GM18907 (cell line): ENCODE data around the gene LRRFIP1.
"Not testable (repeated sequence)": the region's sequence is repeated elsewhere in the genome, so short reads cannot be mapped to it uniquely, and the experiment has no call there.

Experiments used
- ATAC-seq: cut with Tn5 transposase; IDR thresholded peaks from one replicate; pipeline ENCODE4 v1.9.1; 2021; ENCODE audit warnings: mild to moderate bottlenecking, moderate library complexity; ENCODE audit not compliant: unreplicated experiment

Gene LRRFIP1

DNA sequence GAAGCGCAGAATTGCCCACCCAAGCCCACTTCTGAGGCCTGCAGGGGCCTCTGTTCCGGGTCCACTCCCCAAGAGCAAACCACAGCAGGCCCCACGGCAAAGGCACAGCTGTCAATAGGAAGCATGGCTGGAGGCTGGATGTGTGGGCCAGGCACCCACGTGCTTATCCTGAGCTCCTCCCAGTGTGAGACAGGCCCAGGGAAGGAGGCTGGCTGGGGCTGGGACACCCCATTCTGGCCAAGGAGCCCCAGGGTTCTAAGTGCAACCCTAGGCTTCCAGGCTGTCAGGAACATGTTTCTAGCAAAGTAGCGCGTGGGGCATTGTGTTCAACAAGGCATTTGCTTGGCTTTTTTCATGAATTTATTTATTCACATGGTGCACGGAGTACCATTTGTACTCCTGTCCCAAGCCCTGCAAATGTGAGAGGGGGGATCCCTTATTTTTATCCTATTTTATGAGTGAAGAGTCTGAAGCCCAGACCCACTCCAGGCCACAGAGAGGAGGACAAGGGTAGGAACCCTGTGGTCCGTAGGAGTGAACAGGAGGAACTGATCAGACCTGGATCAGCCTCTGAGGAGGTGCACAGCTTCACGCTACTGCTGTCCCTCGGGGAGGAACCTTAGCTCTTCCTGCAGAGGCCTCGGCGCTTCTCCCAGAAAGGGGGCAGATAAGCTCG is 30.7 kb upstream of the LRRFIP1 start:
- ATAC-seq: no peak

DNA sequence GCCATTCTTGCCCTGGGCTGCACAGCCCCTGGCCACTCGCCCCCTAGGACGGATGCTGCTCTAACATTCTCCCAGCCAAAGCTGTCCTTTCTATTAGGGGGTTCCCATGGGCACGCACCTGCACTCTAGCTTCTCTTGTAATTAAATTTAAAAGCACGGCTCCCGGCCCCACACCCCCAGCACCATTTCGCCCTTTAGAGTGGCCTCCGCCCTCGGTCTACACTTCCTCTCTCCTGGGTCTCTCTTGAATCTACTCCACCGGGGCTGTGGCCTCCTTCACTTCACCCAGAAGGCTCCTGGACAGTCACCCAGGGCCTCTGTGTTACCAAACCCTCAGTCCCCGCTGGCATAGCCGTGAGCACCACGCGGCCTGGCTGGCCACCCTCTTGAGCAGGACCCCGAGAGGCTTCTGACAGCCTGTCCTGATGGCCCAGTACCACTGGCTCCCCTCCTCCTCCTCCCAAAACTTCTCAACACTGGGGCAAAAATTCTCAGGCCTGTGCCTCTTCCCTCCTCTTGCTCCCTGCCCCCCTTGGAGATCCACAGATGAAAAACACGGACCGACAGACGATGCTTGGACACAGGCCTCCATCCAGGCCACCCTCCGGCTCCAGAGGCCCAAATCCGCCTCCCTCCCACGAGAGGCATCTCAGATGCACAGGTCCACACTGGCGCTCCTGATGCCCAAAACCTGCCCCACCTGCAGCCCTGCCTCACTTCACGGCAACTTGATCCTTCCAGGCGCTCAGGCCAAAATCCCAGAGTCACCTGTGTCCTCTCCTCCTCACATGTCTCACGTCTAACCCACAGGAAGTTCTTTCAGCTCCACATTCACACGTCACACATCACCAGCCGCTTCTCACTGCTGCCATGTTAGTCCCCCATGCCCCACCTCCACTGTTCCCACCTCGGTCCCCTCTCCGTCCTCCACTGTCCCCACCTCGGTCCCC is 29.9 kb upstream of the LRRFIP1 start:
- ATAC-seq: no peak

DNA sequence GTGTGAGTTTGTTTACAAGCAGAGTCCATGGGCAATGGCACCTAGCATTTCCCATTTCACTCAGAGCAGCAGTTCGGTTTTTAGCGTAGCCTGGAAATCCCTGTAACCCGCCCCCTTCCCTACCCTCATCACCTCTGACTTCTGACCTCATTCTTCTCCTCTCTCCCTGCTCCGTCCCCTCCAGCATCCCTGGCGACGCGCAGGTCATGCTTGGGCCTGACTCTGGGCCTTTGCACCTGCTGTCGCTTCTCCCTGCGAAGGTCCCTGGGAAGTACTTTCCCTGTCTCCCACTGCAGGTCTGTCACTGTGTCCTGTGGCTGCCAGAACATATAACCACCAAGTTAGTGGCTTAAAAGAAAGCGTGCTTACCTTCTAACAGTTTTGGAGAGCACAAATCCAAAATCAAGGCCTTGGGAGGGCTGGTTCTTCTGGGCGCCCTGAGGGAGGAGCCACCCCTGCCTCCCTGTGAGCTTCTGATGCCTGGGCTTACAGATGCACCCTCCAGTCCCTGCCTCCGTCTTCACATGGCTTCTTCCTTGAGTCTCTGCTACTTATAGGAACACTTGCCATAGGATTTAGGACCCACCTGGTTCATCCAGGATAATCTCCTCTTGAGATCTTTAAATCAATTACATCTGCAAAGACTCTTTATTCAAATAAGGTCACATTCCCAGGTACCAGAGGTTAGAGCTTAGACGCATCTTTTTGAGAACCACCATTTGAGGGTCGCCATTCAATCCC is 28.7 kb upstream of the LRRFIP1 start:
- ATAC-seq: no peak

DNA sequence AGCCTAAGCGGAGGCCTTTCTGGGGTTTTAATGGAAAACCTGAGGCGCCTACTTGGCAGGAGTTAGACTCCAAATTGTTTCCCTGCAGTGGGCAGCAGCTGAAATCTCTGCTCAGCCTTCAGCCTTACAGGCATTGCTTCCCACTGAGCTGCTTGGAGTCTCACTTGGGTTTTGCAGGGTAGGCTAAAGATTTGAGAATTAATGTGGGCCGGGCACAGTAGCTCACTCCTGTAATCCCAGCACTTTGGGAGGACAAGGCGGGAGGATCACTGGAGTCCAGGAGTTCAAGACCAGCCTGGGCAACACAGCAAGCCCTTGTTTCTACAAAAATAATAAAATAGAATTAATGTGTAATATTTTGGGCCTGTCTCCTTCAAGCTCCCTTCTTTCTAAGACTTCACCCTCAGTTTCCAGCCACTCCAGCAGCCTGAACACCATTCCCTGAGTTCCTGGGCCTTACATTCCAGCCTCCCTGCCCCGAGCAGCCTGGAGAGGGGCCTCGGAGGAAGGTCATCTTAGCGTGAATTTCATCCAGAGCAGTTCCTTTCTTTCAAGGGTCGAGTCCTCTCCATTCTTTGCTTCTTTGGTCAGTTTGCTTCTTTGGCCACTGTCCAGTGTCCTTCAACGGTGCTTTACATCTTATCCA is 27.8 kb upstream of the LRRFIP1 start:
- ATAC-seq: no peak

DNA sequence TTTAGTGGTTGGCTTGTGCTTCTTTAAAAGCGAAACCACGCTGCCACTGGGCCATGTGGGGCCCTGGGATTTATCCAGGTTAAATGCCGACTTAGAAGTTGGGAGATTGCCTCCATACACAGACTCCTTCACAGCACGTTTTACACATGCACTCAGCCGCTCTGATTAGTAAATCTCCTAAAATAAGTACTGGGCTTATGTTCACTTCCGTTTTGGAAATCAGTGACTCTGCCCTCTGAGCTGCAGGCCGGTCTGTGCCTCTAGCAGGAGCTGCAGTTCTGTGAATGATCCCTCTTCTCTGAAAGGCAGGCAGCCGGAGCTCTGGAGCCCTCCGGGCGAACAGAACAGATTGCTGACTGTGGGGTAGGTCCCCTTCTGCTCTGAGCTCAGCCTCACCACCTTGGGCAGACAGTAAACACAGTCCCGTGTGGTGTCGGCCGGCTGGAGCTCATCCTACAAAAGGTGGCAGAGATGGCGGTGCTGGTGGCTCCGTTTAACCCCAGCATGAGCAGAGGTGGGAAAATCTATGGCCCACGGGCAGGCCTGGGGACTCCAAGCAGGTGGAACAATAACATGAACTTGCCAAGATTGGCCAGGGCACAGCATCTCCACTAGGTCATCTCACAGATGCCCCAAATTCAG is 27.1 kb upstream of the LRRFIP1 start:
- ATAC-seq: no peak

DNA sequence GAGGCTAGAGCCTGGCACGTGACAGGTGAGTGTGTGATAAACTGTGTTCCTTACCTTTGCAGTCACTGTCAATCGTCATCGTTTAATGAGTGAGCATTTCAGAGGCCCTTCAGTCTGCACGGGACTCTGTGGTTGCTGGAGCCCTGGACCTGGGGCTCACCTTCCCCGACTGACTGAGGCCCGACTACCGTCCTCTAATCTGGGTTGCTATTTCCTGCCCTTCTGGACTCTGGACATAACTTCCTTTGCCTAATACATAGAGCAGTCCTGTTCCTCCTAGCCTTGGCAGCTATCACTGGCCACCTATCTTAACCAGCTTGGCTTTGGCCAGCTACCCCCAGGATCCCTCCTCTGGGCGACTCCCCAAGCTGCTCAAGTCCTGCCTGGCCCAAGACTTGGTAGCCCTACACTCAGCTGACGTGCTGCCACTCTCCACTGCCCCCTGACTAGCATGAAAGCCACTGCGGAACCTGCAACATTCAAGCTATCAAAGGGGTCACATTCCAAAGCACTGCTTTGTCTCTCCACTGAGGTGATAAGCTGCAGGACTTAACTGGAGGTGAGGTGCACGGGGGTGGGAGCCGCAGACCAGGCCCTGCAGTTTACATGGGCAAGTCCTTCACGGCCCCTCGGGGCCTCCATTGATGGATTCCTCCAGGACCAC is 25.8 kb upstream of the LRRFIP1 start:
- ATAC-seq: no peak

DNA sequence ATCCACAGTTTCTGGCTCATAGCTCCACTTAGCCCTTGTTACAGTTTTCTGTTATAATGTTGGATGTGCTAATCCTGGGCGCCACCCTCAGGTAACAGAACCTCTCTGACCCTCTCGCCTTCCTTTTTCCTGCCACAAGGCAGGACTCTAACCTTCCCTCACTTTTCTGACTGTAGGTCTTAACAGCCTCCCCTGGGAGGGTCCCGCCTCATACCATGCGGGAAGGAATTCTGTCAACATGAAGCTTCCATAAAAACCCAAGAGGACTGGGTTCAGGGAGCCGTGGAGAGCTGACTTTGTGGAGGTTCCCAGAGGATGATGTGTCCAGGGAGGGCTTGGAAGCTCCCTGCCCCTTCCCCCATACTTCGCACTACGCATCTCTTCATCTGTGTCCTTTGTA is 25.0 kb upstream of the LRRFIP1 start:
- no peak for ATAC-seq

DNA sequence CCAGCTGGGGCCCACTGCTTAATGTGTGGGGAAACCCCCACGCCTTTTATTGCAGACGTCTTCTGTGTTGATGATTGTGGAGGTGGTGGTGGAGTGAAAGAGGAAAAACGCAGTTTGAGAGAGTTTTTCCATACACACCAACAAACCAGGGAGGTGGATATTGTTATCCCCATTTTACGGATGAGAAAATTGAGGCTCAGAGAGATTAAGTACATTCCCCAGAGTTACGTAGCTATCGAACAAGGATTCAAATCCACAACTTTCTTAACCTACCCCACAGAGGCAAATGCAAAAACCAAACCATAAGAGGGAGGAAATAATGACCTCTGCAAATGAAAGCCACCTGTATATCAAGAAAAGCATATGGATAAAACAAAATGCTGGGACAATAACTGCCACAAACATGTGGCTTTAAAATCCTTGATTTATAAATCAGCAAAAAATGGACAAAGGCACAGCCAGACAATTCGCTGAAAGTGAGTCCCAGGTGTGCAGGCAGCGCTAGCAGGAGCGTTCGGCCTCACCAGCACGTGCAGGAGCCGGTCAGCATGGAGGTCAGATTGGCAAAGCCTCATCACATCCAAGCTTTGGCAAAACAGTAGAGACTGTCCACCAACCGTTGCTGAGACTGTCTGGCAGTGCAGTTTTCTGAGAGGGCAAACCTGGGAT is 24.2 kb upstream of the LRRFIP1 start:
- no peak for ATAC-seq

DNA sequence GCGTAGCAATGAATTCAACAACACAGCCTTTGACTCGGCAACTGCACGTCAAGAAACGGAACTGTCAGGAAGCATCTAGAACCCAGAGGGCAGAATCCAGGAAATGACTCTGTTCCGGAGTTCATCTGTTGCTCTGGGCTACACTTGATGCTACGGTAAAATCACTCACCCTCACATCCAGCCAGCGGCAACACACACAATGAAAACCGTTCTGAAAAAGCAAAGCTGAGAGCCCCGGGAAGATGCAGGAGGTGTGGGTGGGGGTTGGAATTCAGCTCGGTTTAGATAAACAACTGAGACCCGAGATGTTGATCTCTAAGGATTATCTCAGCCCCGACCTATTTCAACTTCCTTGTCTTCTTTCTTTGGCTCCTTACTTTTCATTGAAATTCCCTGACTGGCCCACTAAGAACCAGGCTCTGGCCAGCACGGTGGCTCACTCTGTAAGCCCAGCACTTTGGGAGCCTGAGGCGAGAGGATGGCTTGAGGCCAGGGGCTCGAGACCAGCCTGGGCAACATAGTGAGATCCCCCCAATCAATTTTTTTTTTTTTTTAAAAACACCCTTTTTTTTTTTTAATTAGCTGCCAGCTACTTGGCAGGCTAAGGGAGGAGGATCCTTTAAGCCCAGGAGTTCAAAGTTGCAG is 23.5 kb upstream of the LRRFIP1 start:
- ATAC-seq: no peak

DNA sequence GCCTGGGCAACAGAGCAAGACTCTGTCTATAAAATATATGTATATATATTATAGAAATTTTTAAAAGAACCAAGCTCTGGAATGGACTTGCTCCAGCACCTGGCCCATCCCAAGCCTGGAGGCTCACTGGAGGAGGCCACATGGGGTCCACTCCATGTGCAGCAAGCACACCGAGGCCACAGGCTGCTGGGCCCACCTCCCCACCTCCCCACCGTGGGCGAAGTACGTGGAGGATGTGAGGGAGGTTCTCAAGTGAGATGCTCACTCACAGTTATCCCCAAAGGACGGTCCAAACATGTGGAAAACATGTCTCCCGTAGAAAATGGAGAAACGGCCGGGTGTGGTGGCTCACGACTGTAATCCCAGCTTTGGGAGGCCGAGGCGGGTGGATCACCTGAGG is 23.0 kb upstream of the LRRFIP1 start:
- no peak for ATAC-seq

DNA sequence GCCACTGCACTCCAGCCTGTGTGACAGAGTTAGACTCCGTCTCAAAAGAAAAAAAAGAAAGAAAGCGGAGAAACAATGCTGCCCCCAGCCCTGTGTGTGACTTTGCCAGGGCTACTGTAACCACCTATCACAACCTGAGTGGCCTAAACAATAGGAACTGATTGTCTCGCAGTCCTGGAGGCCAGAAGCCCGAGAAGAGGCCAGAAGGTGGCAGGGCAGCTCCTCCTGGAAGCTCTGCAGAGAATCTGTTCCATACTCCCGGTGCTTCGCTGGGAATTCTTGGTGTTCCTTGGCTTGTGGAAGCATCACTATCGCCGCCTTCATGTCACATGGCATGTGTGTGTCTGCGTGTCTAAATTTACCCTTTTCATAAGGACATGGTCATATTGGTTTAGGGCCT is 22.4 kb upstream of the LRRFIP1 start:
- ATAC-seq: no peak

DNA sequence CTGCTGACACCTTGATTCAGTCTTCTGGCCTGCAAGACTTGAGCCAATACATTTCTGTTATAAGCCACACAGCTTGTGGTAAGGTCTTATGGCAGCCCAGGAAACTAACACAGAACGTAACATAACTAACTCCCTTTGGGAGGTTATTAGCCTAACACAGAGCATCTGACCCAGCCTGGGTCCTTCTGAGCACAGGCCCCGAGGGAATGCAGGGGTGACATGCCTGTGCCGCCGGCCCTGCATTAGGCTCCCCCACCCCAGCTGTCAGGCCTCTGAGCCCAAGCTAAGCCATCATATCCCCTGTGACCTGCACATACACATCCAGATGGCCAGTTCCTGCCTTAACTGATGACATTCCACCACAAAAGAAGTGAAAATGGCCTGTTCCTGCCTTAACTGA is 20.9 kb upstream of the LRRFIP1 start:
- not testable (repeated sequence) for ATAC-seq

DNA sequence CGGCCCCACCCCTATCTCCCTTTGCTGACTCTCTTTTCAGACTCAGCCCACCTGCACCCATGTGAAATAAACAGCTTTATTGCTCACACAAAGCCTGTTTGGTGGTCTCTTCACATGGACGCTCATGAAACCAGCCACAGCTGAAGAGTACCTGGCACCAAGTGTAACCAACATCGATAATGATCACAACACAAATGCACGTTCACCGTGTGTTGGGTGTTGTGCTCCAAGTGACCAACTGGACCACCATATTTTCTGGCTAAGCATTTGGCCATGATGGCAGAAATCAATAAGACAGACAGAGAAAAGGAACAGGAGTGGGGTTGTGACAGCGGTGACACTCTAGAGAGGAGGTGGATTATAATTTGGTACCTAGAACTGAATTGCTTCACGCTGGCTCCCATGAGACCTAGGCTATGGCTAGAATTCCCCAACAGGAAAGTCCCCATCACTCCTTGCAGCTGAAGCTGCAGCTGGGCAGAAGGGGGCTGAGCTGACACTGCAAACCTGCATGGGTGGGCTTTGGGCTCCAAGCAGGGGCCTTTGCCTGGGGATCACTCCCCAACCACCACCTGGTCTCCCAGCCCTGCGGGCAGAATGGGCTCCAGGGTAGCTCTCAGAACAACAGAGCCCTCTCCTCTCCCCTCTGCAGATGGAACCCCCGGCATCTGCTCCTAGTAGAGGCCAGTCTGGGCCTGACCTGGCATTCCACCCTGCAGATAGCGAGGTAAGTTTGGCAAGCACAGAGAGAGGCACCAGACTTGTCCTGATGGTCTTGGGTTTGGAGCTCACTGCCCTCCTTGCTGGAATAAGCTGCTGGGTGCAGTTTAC is 14.6 kb upstream of the LRRFIP1 start:
- no peak for ATAC-seq

DNA sequence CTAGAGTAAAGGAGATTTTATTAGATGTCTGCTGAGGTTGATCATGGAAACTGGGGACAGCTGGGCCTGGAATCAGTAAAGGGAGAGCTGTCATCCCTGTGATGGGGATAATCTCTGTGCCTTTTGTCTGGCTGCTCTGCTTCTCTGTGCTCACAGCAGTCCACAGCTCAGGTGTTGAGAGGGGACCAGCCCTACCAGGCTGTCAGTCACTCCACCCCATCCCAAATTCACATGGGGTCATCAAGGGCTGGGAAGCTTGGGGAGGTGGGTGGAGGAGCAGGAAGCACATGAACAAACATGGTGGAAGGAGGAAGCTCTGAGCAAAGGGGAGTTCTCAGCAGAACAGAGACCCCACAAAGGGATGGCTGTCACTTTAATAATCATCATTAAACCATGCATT is 13.7 kb upstream of the LRRFIP1 start:
- no peak for ATAC-seq

DNA sequence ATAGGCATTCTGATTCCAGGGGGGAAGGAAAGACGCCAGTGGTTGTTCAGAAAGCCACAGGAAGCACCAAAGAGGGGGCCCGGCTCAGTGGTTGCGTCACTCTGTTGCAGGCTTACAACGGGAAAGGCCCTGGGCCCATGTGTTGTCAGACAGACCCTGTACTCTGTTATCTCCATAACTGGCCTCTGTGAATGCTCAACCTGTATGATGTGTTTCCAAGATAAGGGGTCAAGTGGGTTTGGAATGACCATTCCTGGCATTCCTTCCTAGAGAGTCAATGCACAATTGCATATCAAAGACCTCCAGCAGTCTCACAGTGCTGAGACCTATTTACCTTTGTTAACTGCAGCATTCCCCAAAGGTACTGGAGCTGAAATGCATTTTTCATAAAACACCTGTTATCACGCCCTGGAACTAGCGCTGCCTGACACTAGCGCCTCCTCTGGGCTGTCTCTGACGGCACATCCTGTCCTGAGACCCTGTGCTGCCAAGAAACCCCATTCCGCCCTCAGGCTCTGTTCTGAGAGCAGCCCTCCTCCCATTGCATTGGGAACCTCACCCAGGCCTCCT is 13.2 kb upstream of the LRRFIP1 start:
- ATAC-seq: no peak

DNA sequence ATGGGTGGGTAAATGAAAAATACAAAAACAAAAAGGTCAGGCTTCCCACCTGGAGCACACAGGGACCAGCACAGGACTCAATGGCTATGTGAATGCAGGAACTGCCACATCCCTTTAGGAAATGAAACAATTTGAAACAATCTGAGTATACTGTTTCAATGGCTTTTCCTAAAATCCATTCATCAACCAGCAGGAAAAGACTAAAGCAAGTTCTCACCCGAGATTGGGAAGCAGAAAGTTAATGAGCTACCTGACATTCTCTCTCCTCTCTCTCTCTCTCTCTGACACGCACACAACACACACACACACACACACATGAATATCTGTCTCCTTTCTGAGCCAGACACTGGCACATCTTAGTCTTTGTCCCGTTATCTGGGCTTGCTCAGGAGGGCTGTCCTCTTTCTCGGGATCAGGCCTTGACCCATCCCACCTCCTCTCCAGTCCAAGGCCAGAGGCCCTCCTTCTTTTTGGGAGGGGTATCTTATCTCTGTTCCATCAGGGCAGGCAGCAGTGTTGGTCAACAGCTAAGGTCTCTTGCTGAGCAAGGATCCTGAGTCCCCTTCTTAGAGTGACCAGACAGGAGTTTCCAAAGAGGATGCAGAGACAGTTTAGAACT is 11.6 kb upstream of the LRRFIP1 start:
- no peak for ATAC-seq

DNA sequence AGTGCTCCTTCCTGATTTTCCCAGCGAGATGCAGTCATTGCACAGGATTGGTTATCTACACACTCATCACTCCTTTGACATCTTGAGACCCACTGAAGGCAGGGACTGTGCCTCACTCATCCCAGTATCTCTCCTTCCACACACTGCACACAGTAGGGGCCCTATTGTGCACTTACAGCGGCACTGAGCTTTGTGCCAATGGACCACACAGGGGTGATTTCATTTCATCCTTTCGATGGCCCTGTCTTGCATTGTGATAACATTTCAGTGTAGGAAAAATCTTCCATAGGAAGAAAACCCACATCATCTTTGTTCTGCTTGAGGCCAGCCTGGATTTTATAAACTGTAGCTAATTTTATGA is 11.0 kb upstream of the LRRFIP1 start:
- no peak for ATAC-seq
